MM.1S (cell line): ENCODE data around the gene KRTAP2-3.
"Not testable (repeated sequence)": the region's sequence is repeated elsewhere in the genome, so short reads cannot be mapped to it uniquely, and the experiment has no call there.

Experiments
- DNase-seq: peaks from one replicate; pipeline ENCODE4 v3.0.0-alpha.2; 2015
- H2AFZ ChIP-seq: fragments of 300-600 bp; sonication (generic); 2 replicates; pipeline ENCODE4 v1.6.0; 2016; ENCODE audit warnings: antibody characterized with exemption, low read length
- H3F3A ChIP-seq: fragments of 300-600 bp; sonication (generic); 2 replicates; pipeline ENCODE4 v1.6.1; 2016; ENCODE audit warnings: mild to moderate bottlenecking, antibody characterized with exemption, low read length, moderate library complexity, mixed read lengths; ENCODE audit not compliant: insufficient read depth
- H3K27ac ChIP-seq: fragments of 300-600 bp; sonication (generic); 2 replicates; pipeline ENCODE4 v1.5.1; 2016; ENCODE audit warnings: mild to moderate bottlenecking, low read length
- H3K27me3 ChIP-seq: fragments of 300-600 bp; sonication (generic); replicated peaks from 2 replicates; pipeline ENCODE4 v1.6.0; 2016; ENCODE audit warnings: low read length; ENCODE audit not compliant: insufficient read depth
- H3K36me3 ChIP-seq: fragments of 300-600 bp; sonication (generic); replicated peaks from 2 replicates; pipeline ENCODE4 v1.6.1; 2016; ENCODE audit warnings: mild to moderate bottlenecking, low read length, mixed read lengths; ENCODE audit not compliant: insufficient read depth
- H3K4me1 ChIP-seq: fragments of 300-600 bp; sonication (generic); 2 replicates; pipeline ENCODE4 v1.6.1; 2016; ENCODE audit warnings: low read length, mixed read lengths
- H3K4me2 ChIP-seq: fragments of 300-600 bp; sonication (generic); 2 replicates; pipeline ENCODE4 v1.6.0; 2016; ENCODE audit warnings: low read depth, low read length
- H3K4me3 ChIP-seq: fragments of 300-600 bp; sonication (generic); 2 replicates; pipeline ENCODE4 v1.5.1; 2016; ENCODE audit warnings: low read length, mixed read lengths
- H3K79me2 ChIP-seq: fragments of 300-600 bp; sonication (generic); 2 replicates; pipeline ENCODE4 v1.6.1; 2016; ENCODE audit warnings: mixed run types, low read length, mixed read lengths
- H3K9ac ChIP-seq: fragments of 300-600 bp; sonication (generic); 2 replicates; pipeline ENCODE4 v1.6.1; 2016; ENCODE audit warnings: low read length, mixed read lengths
- H3K9me2 ChIP-seq: fragments of 300-600 bp; sonication (generic); replicated peaks from 2 replicates; pipeline ENCODE4 v1.6.1; 2016; ENCODE audit warnings: mild to moderate bottlenecking, low read length, mixed read lengths; ENCODE audit not compliant: insufficient read depth
- H3K9me3 ChIP-seq: fragments of 300-600 bp; sonication (generic); replicated peaks from 2 replicates; pipeline ENCODE4 v1.6.1; 2016; ENCODE audit warnings: mild to moderate bottlenecking, low read length, mixed read lengths; ENCODE audit not compliant: insufficient read depth
- H4K20me1 ChIP-seq: fragments of 300-600 bp; sonication (generic); 2 replicates; pipeline ENCODE4 v1.6.1; 2016; ENCODE audit warnings: mild to moderate bottlenecking, low read length, moderate library complexity, mixed read lengths; ENCODE audit not compliant: insufficient read depth
- EZH2 ChIP-seq: fragments of 300-600 bp; sonication (generic); optimal IDR thresholded peaks from 2 replicates; pipeline ENCODE3; 2017; ENCODE audit warnings: low read depth, mild to moderate bottlenecking, antibody characterized with exemption, low read length, mixed read lengths
- EZH2phosphoT487 ChIP-seq: fragments of 300-600 bp; sonication (generic); IDR thresholded peaks from 2 replicates; pipeline ENCODE4 v1.6.1; 2018; ENCODE audit warnings: antibody characterized with exemption, low read length
- TF ChIP-seq, protein P1 (sequence below): fragments of 300-600 bp; sonication (generic); IDR thresholded peaks from 2 replicates; pipeline ENCODE4 v1.5.1; 2016; ENCODE audit warnings: antibody characterized with exemption, low read length, mixed read lengths

The KRTAP2-3 gene

DNA sequence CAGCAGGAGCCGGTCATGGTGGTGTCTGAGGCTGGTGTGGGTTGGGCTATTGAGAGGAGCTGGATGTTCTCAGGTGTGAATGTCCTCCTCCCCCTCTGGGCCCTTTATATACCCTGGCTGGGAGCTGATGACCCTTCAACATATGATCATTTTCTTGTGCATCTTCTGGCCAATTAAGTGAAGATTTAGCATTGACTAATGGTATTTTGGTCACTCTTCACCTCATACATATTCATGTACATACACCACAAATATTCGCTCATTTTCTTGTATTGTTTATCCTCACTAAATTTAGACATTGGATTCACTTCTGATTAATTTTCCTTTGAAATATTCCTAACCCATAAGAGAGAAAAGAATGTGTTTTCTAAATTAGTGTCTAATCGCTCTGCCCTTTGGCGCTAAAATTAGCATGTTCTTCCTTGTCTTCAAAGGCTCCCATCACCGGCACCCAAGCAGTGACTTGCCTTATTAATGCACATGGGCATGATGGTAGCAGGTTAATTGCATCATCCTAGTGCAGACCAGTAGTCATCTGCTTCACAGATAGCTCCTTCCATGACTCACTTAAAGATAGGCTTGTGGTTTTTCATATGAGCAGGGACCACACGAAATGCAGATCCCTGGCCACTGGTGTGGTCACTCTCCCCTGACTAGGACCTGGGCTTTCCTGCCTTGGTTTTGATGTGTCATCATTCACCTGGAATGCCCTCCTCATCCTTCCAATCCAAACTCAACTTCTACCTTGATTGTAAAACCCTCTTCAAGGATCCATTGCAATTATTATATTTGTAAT is 6.1 kb upstream of the KRTAP2-3 start, which contains the start of gene KRTAP2-4:
Gene KRTAP2-4 (minus strand): TSS at position 51 of the 796 bp plus-strand sequence. CDS start 34 bp downstream, at position 17.
- DNase-seq: no peak
- no peak within 1 kb of the TSS for H3K4me3 ChIP-seq
- no peak for TF ChIP-seq EZH2phosphoT487
- TF ChIP-seq, protein P1, sequence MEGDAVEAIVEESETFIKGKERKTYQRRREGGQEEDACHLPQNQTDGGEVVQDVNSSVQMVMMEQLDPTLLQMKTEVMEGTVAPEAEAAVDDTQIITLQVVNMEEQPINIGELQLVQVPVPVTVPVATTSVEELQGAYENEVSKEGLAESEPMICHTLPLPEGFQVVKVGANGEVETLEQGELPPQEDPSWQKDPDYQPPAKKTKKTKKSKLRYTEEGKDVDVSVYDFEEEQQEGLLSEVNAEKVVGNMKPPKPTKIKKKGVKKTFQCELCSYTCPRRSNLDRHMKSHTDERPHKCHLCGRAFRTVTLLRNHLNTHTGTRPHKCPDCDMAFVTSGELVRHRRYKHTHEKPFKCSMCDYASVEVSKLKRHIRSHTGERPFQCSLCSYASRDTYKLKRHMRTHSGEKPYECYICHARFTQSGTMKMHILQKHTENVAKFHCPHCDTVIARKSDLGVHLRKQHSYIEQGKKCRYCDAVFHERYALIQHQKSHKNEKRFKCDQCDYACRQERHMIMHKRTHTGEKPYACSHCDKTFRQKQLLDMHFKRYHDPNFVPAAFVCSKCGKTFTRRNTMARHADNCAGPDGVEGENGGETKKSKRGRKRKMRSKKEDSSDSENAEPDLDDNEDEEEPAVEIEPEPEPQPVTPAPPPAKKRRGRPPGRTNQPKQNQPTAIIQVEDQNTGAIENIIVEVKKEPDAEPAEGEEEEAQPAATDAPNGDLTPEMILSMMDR: no peak
- TF ChIP-seq EZH2: no peak
- no peak within 1 kb of the TSS for H3K27ac ChIP-seq
- no peak within 1 kb of the TSS for H3K9ac ChIP-seq
- H2AFZ ChIP-seq: no peak within 1 kb of the TSS
- no peaks in the 10 kb centered on the region for H3K36me3 ChIP-seq
- H4K20me1 ChIP-seq: no peaks in the 10 kb centered on the region
- H3K9me3 ChIP-seq: no peaks in the 10 kb centered on the region
- no peaks in the 10 kb centered on the region for H3K27me3 ChIP-seq
- no peaks in the 10 kb centered on the region for H3K4me1 ChIP-seq
- no peaks in the 10 kb centered on the region for H3F3A ChIP-seq
- no peaks in the 10 kb centered on the region for H3K9me2 ChIP-seq
- H3K79me2 ChIP-seq: no peaks in the 10 kb centered on the region
- H3K4me2 ChIP-seq: no peak within 1 kb of the TSS

DNA sequence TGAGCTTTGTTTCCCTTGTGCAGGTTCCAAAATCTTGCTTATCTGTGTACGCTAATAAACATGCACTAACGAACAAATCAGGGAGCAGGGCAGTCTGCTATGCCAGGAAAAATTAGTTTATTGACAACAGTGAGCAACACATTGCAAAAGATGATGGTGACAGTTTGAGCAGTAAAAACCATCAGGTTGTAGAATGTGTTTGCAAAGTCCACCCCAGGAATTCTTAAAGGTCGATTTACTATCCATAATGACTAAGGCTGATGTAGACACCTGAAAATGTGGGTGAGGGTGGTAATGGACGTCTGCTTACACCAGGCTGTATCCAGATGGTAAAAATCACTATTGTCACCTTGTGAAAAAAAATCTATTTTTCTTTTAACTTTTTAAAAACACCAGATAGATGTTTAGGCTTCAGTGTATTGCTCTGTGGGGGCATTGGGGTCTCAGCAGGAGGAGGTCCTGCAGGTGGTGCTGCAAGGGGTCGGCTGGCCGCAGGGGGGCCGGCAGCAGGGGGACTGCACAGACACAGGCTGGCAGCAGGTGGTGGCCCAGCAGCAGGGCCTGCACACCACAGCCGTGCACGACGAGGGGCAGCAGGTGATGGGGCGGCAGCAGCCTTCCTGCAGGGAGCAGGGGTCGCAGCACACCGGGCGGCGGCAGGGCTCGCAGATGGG is 5.2 kb upstream of the KRTAP2-3 start:
- H3K9me2 ChIP-seq, H3K36me3 ChIP-seq, H3K9me3 ChIP-seq, DNase-seq, H3K4me3 ChIP-seq, H3K9ac ChIP-seq, H3K27me3 ChIP-seq, H2AFZ ChIP-seq, H4K20me1 ChIP-seq, H3K4me2 ChIP-seq, H3K4me1 ChIP-seq, H3F3A ChIP-seq, H3K79me2 ChIP-seq, H3K27ac ChIP-seq: not testable (repeated sequence)

DNA sequence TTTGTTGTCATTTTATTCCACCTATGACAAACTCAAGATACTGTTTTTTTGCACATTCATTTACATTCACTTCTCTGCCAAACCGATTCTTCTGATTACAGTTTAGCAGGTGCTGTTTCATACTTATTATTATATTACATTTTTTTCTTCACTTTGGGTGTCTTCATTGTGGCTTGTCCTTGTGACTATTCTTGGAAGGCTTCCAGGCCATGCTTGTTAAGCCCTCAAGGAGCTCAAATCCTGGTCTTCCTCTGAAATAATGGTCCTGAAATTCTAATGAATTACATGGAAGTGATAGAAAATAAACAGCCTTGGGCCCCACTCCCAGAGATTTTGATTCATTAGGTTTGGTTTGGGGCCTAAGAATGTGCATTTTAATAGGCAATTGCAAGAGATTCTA is 4.4 kb upstream of the KRTAP2-3 start:
- H3K27ac ChIP-seq: no peak overlapping the region
- H3K9ac ChIP-seq: no peak overlapping the region
- no peaks in the 10 kb centered on the region for H4K20me1 ChIP-seq
- H3K9me3 ChIP-seq: no peaks in the 10 kb centered on the region
- TF ChIP-seq EZH2 (no peak), EZH2phosphoT487 (no peak)
- TF ChIP-seq, protein P1: no peak
- DNase-seq: no peak
- H3K4me3 ChIP-seq: no peak overlapping the region
- H3F3A ChIP-seq: no peaks in the 10 kb centered on the region
- H3K9me2 ChIP-seq: no peaks in the 10 kb centered on the region
- H3K4me2 ChIP-seq: no peak overlapping the region
- H3K27me3 ChIP-seq: no peaks in the 10 kb centered on the region
- H3K79me2 ChIP-seq: no peaks in the 10 kb centered on the region
- H3K36me3 ChIP-seq: no peaks in the 10 kb centered on the region
- H2AFZ ChIP-seq: no peak overlapping the region
- H3K4me1 ChIP-seq: no peaks in the 10 kb centered on the region

DNA sequence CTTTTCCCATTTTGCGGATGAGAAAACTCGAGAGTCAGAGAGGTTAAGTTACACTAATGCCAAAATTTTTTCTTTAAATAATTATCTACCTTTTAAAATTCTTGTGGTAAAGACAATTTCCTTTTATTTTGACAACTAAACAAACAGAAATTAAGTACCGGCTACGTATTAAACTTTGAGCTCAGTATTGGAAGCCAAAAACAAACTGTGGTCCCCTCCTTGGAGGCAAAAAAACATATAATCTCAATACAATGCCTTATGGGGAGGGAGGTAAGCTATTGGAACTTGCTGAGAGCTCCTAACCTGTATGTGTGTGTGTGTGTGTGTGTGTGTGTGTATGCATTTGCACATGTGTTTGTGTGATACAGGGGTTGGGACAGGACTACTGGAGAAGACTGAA is 3.5 kb upstream of the KRTAP2-3 start:
- no peaks in the 10 kb centered on the region for H3F3A ChIP-seq
- no peak overlapping the region for H3K27ac ChIP-seq
- H4K20me1 ChIP-seq: no peaks in the 10 kb centered on the region
- H3K4me2 ChIP-seq: no peak overlapping the region
- no peak for DNase-seq
- H3K27me3 ChIP-seq: no peaks in the 10 kb centered on the region
- no peaks in the 10 kb centered on the region for H3K4me1 ChIP-seq
- no peaks in the 10 kb centered on the region for H3K9me3 ChIP-seq
- H3K9me2 ChIP-seq: no peaks in the 10 kb centered on the region
- TF ChIP-seq, protein P1: no peak
- TF ChIP-seq EZH2phosphoT487 (no peak), EZH2 (no peak)
- no peak overlapping the region for H3K9ac ChIP-seq
- H3K36me3 ChIP-seq: no peaks in the 10 kb centered on the region
- H2AFZ ChIP-seq: no peak overlapping the region
- no peak overlapping the region for H3K4me3 ChIP-seq
- no peaks in the 10 kb centered on the region for H3K79me2 ChIP-seq
